Nephron (organoid): Measurements from ENCODE around the gene CCDC102B.
"Not testable (repeated sequence)": the region's sequence is repeated elsewhere in the genome, so short reads cannot be mapped to it uniquely, and the experiment has no call there.

ENCODE experiments used
- H3K27ac Mint-ChIP-seq, 3 experiments: 2 replicates each; pipeline ENCODE4 v1.8.0; 2020; ENCODE audit warnings: mixed read lengths in 3 of 3, mild to moderate bottlenecking in 2 of 3, moderate library complexity in 1 of 3
- H3K27me3 Mint-ChIP-seq: 2 replicates; pipeline ENCODE4 v1.8.0; 2021; ENCODE audit warnings: low read depth, mild to moderate bottlenecking, moderate library complexity, mixed read lengths
- H3K36me3 Mint-ChIP-seq: 2 replicates; pipeline ENCODE4 v1.8.0; 2020; ENCODE audit warnings: low read depth, mixed read lengths
- H3K4me1 Mint-ChIP-seq: 2 replicates; pipeline ENCODE4 v1.8.0; 2020; ENCODE audit warnings: mixed read lengths
- H3K4me3 Mint-ChIP-seq, 3 experiments: 2 replicates each; pipeline ENCODE4 v1.8.0; 2020; ENCODE audit warnings: mild to moderate bottlenecking in 3 of 3, mixed read lengths in 3 of 3, moderate library complexity in 2 of 3
- H3K9me3 Mint-ChIP-seq: 2 replicates; pipeline ENCODE4 v1.8.0; 2020; ENCODE audit warnings: mixed read lengths
- TF ChIP-seq, protein P1 (sequence below), 3 experiments: fragments of 200-600 bp; sonication (generic); IDR thresholded peaks; one replicate each; pipeline ENCODE4 v1.5.0; 2021; ENCODE audit warnings: antibody characterized with exemption in 3 of 3; ENCODE audit not compliant: unreplicated experiment in 3 of 3

The CCDC102B gene

DNA sequence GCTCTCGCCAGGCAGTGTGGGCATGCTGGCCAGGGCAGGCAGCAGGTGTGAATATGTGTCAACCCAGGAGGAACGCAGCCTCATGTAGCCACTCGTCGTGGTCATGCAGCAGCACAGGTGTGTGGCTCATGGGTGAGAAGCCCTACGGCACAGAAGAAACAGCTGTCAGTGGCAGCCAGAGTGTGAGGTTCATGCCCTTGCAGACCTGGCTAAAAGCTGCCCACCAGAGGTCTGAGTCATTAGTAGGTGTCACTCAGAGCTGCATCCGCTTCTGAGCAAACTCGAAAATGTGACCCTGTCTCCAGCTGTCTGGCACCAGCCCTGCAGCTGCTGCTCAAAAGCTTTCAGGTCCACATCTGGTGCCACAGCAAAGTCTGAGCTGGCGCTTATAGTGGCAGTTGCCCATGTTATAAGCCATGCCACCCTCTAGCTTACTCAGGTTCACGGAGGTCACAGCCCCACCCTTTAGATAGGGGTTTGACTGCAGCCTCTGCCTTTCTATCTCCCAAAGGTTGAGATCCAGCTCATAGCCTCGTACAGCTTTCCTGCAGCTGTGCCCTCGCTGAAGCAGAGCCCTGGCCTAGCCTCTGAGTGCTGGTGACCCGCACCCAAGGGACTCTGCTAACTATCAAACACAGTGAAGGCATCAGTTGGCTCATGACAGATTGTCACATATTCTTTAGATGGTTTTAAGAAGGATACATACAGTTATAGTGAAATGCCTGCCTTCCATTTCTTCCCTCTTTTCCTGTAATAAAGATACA, 195.0 kb downstream of the CCDC102B start:
- H3K27me3 Mint-ChIP-seq: no peaks in the 10 kb centered on the region

DNA sequence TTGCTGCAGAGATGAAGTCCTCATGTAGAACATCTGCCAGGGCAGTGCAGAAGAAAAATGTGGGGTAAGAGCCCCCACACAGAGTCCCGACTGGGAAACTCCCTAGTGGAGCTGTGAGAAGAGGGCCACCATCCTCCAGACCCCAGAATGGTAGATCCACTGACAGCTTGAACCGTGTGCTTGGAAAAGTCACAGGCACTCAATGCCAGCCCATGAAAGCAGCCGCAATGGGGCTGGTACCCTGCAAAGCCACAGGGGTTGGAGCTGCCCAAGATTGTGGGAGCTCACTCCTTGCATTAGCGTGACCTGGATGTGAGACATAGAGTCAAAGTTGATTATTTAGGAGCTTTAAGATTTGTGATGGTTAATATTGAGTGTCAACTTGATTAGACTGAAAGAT, 197.8 kb downstream of the CCDC102B start:
- Mint-ChIP-seq H3K36me3 (no peaks in the 10 kb centered on the region), H3K27me3 (no peaks in the 10 kb centered on the region), H3K4me1 (no peaks in the 10 kb centered on the region), H3K27ac (no peak overlapping the region), H3K9me3 (peaks cover 2% of the 10 kb centered on the region), H3K4me3 (no peak overlapping the region)
- TF ChIP-seq, protein P1, sequence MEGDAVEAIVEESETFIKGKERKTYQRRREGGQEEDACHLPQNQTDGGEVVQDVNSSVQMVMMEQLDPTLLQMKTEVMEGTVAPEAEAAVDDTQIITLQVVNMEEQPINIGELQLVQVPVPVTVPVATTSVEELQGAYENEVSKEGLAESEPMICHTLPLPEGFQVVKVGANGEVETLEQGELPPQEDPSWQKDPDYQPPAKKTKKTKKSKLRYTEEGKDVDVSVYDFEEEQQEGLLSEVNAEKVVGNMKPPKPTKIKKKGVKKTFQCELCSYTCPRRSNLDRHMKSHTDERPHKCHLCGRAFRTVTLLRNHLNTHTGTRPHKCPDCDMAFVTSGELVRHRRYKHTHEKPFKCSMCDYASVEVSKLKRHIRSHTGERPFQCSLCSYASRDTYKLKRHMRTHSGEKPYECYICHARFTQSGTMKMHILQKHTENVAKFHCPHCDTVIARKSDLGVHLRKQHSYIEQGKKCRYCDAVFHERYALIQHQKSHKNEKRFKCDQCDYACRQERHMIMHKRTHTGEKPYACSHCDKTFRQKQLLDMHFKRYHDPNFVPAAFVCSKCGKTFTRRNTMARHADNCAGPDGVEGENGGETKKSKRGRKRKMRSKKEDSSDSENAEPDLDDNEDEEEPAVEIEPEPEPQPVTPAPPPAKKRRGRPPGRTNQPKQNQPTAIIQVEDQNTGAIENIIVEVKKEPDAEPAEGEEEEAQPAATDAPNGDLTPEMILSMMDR (IDR thresholded peaks at IDR 0.05; ENCODE audit: unreplicated experiment in 3 of 3): no peak

More for the DNA sequence above, 195.0 kb downstream of the CCDC102B start:
- Mint-ChIP-seq H3K9me3 (peaks cover 7% of the 10 kb centered on the region), H3K36me3 (no peaks in the 10 kb centered on the region), H3K4me1 (no peaks in the 10 kb centered on the region), H3K4me3 (no peak overlapping the region), H3K27ac (no peak overlapping the region)
- TF ChIP-seq, protein P1 (IDR thresholded peaks at IDR 0.05; ENCODE audit: unreplicated experiment in 3 of 3): no peak

DNA sequence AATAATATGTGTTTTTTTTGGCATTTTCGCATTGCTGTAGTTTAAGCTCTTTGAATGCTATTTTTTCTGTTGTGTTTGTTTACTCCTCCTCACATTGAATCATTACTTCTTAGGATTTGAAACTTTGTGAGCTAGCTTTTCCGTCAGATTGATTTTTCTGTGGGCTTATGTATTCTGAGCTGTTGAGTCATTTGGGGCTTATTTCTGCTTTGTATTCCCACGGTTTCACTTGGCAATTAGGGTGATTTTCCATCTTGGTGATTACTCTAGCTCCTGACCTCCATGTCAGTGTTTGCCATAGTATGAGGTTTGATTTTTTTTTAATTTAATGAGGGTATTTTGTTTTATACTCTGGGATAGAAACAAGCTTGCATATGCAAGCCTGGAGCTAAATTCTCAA, 200.0 kb downstream of the CCDC102B start:
- no peaks in the 10 kb centered on the region for H3K27me3 Mint-ChIP-seq

DNA sequence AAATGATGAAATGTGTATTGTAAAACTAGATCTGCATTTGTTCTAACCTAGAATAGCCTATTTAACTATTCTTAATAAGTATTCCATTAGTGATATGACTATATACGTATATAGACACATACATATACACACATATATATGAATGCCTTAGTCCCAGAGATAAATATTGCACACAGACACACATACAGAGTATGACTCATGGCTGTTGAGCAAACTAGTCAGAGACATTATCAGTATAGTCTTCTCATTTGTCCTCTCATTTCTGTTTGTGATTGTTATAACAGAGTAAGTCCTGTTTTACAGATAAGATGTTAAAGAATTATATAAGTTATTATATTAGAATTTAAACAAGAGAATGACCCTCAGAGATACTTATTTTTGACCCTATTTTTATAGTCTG, 202.5 kb downstream of the CCDC102B start:
- H3K36me3 Mint-ChIP-seq: no peaks in the 10 kb centered on the region

More for the DNA sequence above, 200.0 kb downstream of the CCDC102B start:
- Mint-ChIP-seq H3K27ac (no peak overlapping the region), H3K9me3 (peaks cover 2% of the 10 kb centered on the region), H3K36me3 (no peaks in the 10 kb centered on the region), H3K4me3 (no peak overlapping the region), H3K4me1 (no peaks in the 10 kb centered on the region)
- TF ChIP-seq, protein P1 (IDR thresholded peaks at IDR 0.05; ENCODE audit: unreplicated experiment in 3 of 3): no peak

DNA sequence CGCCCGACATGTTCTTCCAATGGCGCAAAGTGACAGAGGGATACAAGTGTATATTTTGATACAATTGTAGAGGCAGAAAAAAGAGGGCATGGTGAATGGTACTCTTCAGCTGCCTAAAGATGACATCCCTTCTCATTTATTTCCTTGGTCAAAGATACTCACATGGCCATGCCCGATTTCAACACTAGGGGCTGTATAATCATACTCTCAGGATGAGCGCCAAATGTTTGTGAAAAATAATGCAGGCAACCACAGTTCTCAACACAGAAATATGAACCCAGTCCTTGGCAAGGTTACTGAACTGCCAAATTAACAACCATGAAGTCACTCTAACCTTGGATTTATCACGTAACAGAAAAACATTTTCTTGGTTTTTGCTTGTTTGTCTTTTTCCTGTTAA, 204.4 kb downstream of the CCDC102B start:
- Mint-ChIP-seq H3K27ac (no peak overlapping the region), H3K27me3 (no peaks in the 10 kb centered on the region), H3K9me3 (no peaks in the 10 kb centered on the region), H3K4me1 (no peaks in the 10 kb centered on the region), H3K4me3 (no peak overlapping the region), H3K36me3 (no peaks in the 10 kb centered on the region)
- TF ChIP-seq, protein P1 (IDR thresholded peaks at IDR 0.05; ENCODE audit: unreplicated experiment in 3 of 3): no peak

More for the DNA sequence above, 202.5 kb downstream of the CCDC102B start:
- Mint-ChIP-seq H3K27ac (no peak overlapping the region), H3K9me3 (peaks cover 2% of the 10 kb centered on the region), H3K27me3 (no peaks in the 10 kb centered on the region), H3K4me3 (no peak overlapping the region), H3K4me1 (no peaks in the 10 kb centered on the region)
- TF ChIP-seq, protein P1 (IDR thresholded peaks at IDR 0.05; ENCODE audit: unreplicated experiment in 3 of 3): no peak

DNA sequence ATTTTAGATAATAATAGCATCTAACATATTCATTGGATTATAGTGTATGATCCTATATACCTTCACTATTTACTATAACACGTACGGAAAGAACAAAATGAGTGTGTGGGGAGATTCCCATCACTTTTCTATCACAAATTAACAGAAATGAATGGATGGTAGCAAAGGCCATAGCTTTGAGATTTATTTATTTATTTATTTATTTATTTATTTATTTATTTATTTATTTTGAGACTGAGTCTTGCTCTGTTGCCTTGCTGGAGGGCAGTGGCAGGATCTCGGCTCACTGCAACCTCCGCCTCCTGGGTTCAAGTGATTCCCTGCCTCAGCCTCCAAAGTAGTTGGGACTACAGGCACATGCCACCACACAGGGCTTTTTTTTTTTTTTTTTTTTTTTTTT, 208.3 kb downstream of the CCDC102B start:
- not testable (repeated sequence) for H3K36me3 Mint-ChIP-seq, H3K9me3 Mint-ChIP-seq, H3K27ac Mint-ChIP-seq, H3K4me1 Mint-ChIP-seq, H3K27me3 Mint-ChIP-seq, H3K4me3 Mint-ChIP-seq
